ENCODE measurements around the gene PWWP2B. TPM values are rescaled to one million over a fixed set of nuclear protein-coding genes. Genes with fewer than 3 reads are reported as not detected.
"Not testable (repeated sequence)": the region's sequence is repeated elsewhere in the genome, so short reads cannot be mapped to it uniquely, and the experiment has no call there.

Gene PWWP2B
- total and polyA plus RNA-seq, 11 donors = 10.5 to 23.5 (median 15.3) TPM

DNA sequence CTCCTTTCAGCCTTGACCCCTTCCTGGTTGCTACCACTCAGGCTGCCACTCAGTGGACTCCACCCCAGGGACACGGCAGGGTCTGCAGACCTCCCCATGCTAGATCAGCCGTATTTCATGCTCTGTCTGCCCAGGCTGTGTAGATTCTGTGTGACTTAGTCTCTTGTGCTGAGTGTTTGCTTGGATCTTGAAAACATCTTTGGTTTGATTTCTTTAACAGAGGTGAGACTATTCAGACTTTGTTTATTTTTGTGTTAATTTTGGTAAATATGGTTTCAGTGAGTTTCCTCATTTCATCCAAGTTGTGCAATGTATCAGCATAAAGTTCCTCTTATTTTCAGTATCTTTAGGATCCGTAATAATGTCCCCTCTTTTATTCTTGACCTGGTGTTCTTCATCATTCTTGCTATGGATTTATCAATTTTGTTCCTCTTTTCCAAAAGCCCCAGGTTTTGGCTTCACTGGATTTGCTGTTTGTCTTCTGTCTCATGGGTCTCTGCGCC, 21.2 kb upstream of the PWWP2B start:
- intact Hi-C loops (cut with DNase I) = no loop called here
- Histone ChIP-seq H3K36me3 (no peaks in the 10 kb centered on the region), H3K4me3 (no peak overlapping the region), H3K27me3 (no peaks in the 10 kb centered on the region), H3K4me1 (peaks cover 0 to 16% (median 0%) of the 10 kb centered on the region in 12 donors), H3K9me3 (no peaks in the 10 kb centered on the region), H3K27ac (no peak overlapping the region)
- DNase-seq (no peak), ATAC-seq (no peak)
- TF ChIP-seq CTCF (IDR thresholded peaks at IDR 0.05) (no peak), POLR2A (IDR thresholded peaks at IDR 0.05) (no peak)
- WGBS, 4 donors = 80 to 83% (median 81%) methylated on average over 4 of the region's 4 CpGs

- TF ChIP-seq POLR2A (IDR thresholded peaks at IDR 0.05) = no peak
- TF ChIP-seq CTCF (IDR thresholded peaks at IDR 0.05) = no peak
- WGBS, 4 donors = 82 to 90% (median 86%) methylated on average over 4 to 15 of the region's 15 CpGs
- Histone ChIP-seq H3K4me3 (no peak overlapping the region), H3K36me3 (no peaks in the 10 kb centered on the region), H3K27me3 (no peaks in the 10 kb centered on the region), H3K4me1 (peaks cover 0 to 16% (median 0%) of the 10 kb centered on the region in 12 donors), H3K27ac (no peak overlapping the region), H3K9me3 (peaks cover 0 to 2% (median 0%) of the 10 kb centered on the region in 12 donors)
- intact Hi-C loops (cut with DNase I) = no loop called here
- DNase-seq = peak in 1 of 5 donors; percentile 28
- no peak for ATAC-seq
These were observed 20.6 kb upstream of the PWWP2B start for GRCh38 chr10:132376394-132376851.

DNA sequence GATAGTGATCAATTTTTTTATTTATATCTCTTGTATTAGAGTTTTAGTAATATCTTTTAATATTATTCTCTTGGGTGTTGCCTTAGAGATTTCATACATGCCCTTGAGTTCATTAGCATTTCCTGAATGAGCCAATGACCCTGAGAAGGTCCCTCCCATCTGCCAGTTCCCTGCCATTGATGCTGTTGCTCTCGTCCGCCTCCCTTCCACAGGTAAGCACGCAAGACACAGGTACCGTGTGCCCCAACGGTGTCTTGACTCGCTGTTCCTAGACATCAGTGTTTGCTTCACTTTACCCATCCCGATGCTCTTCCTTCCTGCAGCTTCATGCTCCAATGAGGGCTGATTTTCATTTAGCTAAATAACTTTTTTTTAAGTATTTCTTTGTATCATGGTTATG, 19.7 kb upstream of the PWWP2B start:
- H3K4me3 ChIP-seq = no peak overlapping the region
- DNase-seq (no peak), ATAC-seq (no peak)
- WGBS, 4 donors = 93 to 96% (median 96%) methylated on average over 7 of the region's 7 CpGs
- H3K9me3 ChIP-seq = peaks cover 0 to 9% (median 0%) of the 10 kb centered on the region in 12 donors
- no peaks in the 10 kb centered on the region for H3K27me3 ChIP-seq
- intact Hi-C loops (cut with DNase I) = no loop called here
- TF ChIP-seq POLR2A (IDR thresholded peaks at IDR 0.05) (no peak), CTCF (IDR thresholded peaks at IDR 0.05) (no peak)
- peaks cover 0 to 16% (median 0%) of the 10 kb centered on the region in 12 donors for H3K4me1 ChIP-seq
- no peak overlapping the region for H3K27ac ChIP-seq
- H3K36me3 ChIP-seq = no peaks in the 10 kb centered on the region

- intact Hi-C loops (cut with DNase I); H3K9me3 ChIP-seq; ATAC-seq; H3K27me3 ChIP-seq; H3K36me3 ChIP-seq; H3K4me3 ChIP-seq; H3K27ac ChIP-seq; DNase-seq: not testable (repeated sequence)
- peaks cover 0 to 16% (median 0%) of the 10 kb centered on the region in 12 donors for H3K4me1 ChIP-seq
- 71 to 82% (median 79%) methylated on average over 16 of the region's 16 CpGs for WGBS, 4 donors
These were observed 18.0 kb upstream of the PWWP2B start for GRCh38 chr10:132379026-132379425.

- intact Hi-C loops (cut with DNase I) = loop anchor here in 2 of 10 donors (10.0 kb wide), 1 partner anchor 264 kb away; no protein-coding TSS in a partner anchor
- not testable (repeated sequence) for H3K36me3 ChIP-seq, DNase-seq, H3K4me3 ChIP-seq, H3K27ac ChIP-seq, ATAC-seq, H3K27me3 ChIP-seq, H3K9me3 ChIP-seq
- H3K4me1 ChIP-seq = peaks cover 0 to 15% (median 0%) of the 10 kb centered on the region in 12 donors
- 93 to 98% (median 96%) methylated on average over 4 of the region's 4 CpGs for WGBS, 4 donors
These were observed 16.0 kb upstream of the PWWP2B start for GRCh38 chr10:132380986-132381385.

Measured in heart left ventricle (tissue), 16 donors.